Nucleus accumbens (tissue), 56 donors: Measurements from ENCODE around the gene NPLOC4.
"Not testable (repeated sequence)": the region's sequence is repeated elsewhere in the genome, so short reads cannot be mapped to it uniquely, and the experiment has no call there.

Experiments
- DNase-seq, 56 donors: peaks; one replicate each; lab custom pipeline; 2025; lab: John Stamatoyannopoulos, UW

Gene NPLOC4

GRCh38 chr17:81641825-81642489 is 5.0 kb upstream of the NPLOC4 start:
- DNase-seq, result no peak

GRCh38 chr17:81640011-81640410 is 3.1 kb upstream of the NPLOC4 start:
- no peak for DNase-seq

- DNase-seq, result no peak
Observed at GRCh38 chr17:81638683-81639082, 1.8 kb upstream of the NPLOC4 start.

GRCh38 chr17:81635973-81636504 is 873 bp downstream of the NPLOC4 start:
- DNase-seq, result no peak

- DNase-seq, result no peak
Observed at GRCh38 chr17:81635431-81635830, 1.5 kb downstream of the NPLOC4 start.

GRCh38 chr17:81631482-81631881 is 5.4 kb downstream of the NPLOC4 start:
- no peak for DNase-seq

GRCh38 chr17:81630274-81630673 is 6.6 kb downstream of the NPLOC4 start:
- no peak for DNase-seq

- DNase-seq, result peak in 5 of 56 donors; percentile 3 to 36 (median 12)
Observed at GRCh38 chr17:81621494-81622130, 15.3 kb downstream of the NPLOC4 start.

- DNase-seq, result not testable (repeated sequence)
Observed at GRCh38 chr17:81618307-81618706, 18.6 kb downstream of the NPLOC4 start.

GRCh38 chr17:81616877-81617276 is 20.0 kb downstream of the NPLOC4 start:
- no peak for DNase-seq

- no peak for DNase-seq
Observed at GRCh38 chr17:81615401-81615930, 21.4 kb downstream of the NPLOC4 start.

- DNase-seq, result no peak
Observed at GRCh38 chr17:81612172-81612970, 24.5 kb downstream of the NPLOC4 start.

- no peak for DNase-seq
Observed at GRCh38 chr17:81609541-81610311, 27.2 kb downstream of the NPLOC4 start.

- no peak for DNase-seq
Observed at GRCh38 chr17:81608605-81609004, 28.3 kb downstream of the NPLOC4 start.

- DNase-seq, result no peak
Observed at GRCh38 chr17:81608082-81608481, 28.8 kb downstream of the NPLOC4 start.

- no peak for DNase-seq
Observed at GRCh38 chr17:81607431-81607830, 29.5 kb downstream of the NPLOC4 start.

GRCh38 chr17:81603846-81604610 is 32.9 kb downstream of the NPLOC4 start:
- DNase-seq, result no peak

- DNase-seq, result peak in 12 of 56 donors; percentile 4 to 53 (median 16)
Observed at GRCh38 chr17:81601525-81602120, 35.3 kb downstream of the NPLOC4 start.
